ENCODE results near the gene TSPOAP1.

TSPOAP1 gene

DNA sequence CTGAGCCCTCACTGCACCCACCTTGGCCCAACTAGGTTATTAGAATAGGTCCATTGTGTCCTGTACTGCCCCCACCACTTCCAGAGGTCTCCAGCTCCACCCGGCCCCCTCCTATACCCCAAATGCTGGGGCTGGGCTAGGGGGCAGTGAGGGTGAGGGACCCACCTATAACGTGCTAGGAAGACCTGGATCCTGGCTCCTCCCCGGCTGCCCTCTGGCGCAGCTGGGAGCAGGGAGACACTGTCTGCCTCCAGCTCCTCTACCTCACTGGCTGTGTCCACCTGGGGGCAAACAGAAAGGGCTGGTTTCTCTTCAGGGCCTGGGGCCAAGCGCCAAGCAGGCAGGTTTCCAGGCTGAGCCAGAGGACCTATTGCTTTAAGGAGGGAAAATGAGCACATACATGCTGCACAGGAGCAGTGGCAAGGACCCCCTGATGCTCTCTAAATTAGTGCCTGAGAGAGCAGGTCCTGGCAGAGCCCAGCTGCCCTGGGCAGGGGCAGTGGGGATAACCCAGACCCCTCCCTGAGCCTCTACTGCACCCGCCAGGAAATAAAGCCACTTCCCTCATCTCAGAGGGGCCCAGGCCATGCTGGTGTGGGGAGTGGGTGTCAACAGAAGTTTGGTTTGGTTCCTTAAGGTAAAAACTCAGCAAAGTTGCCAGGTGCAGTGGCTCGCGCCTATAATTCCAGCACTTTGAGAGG lies 12.2 kb downstream of the TSPOAP1 start:
- no peak for TF ChIP-seq GLIS3 (CRISPR knock-in tag; IDR thresholded peaks at IDR 0.05)
- TF ChIP-seq, protein P1, sequence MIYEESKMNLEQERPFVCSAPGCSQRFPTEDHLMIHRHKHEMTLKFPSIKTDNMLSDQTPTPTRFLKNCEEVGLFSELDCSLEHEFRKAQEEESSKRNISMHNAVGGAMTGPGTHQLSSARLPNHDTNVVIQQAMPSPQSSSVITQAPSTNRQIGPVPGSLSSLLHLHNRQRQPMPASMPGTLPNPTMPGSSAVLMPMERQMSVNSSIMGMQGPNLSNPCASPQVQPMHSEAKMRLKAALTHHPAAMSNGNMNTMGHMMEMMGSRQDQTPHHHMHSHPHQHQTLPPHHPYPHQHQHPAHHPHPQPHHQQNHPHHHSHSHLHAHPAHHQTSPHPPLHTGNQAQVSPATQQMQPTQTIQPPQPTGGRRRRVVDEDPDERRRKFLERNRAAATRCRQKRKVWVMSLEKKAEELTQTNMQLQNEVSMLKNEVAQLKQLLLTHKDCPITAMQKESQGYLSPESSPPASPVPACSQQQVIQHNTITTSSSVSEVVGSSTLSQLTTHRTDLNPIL (CRISPR knock-in tag; IDR thresholded peaks at IDR 0.05; ENCODE audit: low read depth) = no peak
- no peak for TF ChIP-seq POU6F1 (CRISPR knock-in tag; IDR thresholded peaks at IDR 0.05; ENCODE audit: borderline replicate concordance, low read depth)
- TF ChIP-seq RARB (CRISPR knock-in tag; IDR thresholded peaks at IDR 0.05) = no peak
- no peak for TF ChIP-seq ZNF8 (CRISPR knock-in tag; IDR thresholded peaks at IDR 0.05)
- no peak for TF ChIP-seq TSHZ2 (CRISPR knock-in tag; IDR thresholded peaks at IDR 0.05)
- no peak for TF ChIP-seq CSRNP3 (CRISPR knock-in tag; IDR thresholded peaks at IDR 0.05)
- TF ChIP-seq ZC3H10 (CRISPR knock-in tag; IDR thresholded peaks at IDR 0.05) = no peak
- no peak for TF ChIP-seq TCF4 (CRISPR knock-in tag; IDR thresholded peaks at IDR 0.05; ENCODE audit: borderline replicate concordance)
- TF ChIP-seq ZFP30 (CRISPR knock-in tag; IDR thresholded peaks at IDR 0.05) = no peak
- no peak for TF ChIP-seq ESRRG (CRISPR knock-in tag; IDR thresholded peaks at IDR 0.05)
- no peak for TF ChIP-seq ARNTL (CRISPR knock-in tag; IDR thresholded peaks at IDR 0.05; ENCODE audit: borderline replicate concordance, low read depth)
- TF ChIP-seq PPARA (CRISPR knock-in tag; IDR thresholded peaks at IDR 0.05; ENCODE audit: borderline replicate concordance) = no peak
- TF ChIP-seq TOX (CRISPR knock-in tag; IDR thresholded peaks at IDR 0.05; ENCODE audit: borderline replicate concordance) = no peak
- no peak for TF ChIP-seq BACH2 (CRISPR knock-in tag; IDR thresholded peaks at IDR 0.05; ENCODE audit: borderline replicate concordance)
- no peak for TF ChIP-seq ZNF70 (CRISPR knock-in tag; IDR thresholded peaks at IDR 0.05)
- no peak for TF ChIP-seq OSR1 (CRISPR knock-in tag; IDR thresholded peaks at IDR 0.05)
- TF ChIP-seq ZFP3 (CRISPR knock-in tag; IDR thresholded peaks at IDR 0.05) = no peak
- no peak for ATAC-seq

GRCh38 chr17:58315750-58316149 lies 12.8 kb downstream of the TSPOAP1 start:
- no peak for TF ChIP-seq POU6F1 (CRISPR knock-in tag; IDR thresholded peaks at IDR 0.05; ENCODE audit: borderline replicate concordance, low read depth)
- TF ChIP-seq TCF4 (CRISPR knock-in tag; IDR thresholded peaks at IDR 0.05; ENCODE audit: borderline replicate concordance) = no peak
- no peak for TF ChIP-seq ZNF565 (CRISPR knock-in tag; conservative IDR thresholded peaks at IDR 0.05; ENCODE audit: low read depth)
- no peak for TF ChIP-seq GLIS3 (CRISPR knock-in tag; IDR thresholded peaks at IDR 0.05)
- TF ChIP-seq ZFP30 (CRISPR knock-in tag; IDR thresholded peaks at IDR 0.05) = no peak
- TF ChIP-seq CSRNP3 (CRISPR knock-in tag; IDR thresholded peaks at IDR 0.05) = no peak
- no peak for ATAC-seq
